Osteocyte (in vitro differentiated cells): ENCODE data around the gene HSD11B1. TPM values are rescaled to one million over a fixed set of nuclear protein-coding genes. Genes with fewer than 3 reads are reported as not detected.

Experiments used
- DNase-seq: peaks from one replicate; pipeline ENCODE4 v3.0.0; 2021; ENCODE audit warnings: mixed read lengths; ENCODE audit not compliant: unreplicated experiment; ENCODE audit errors: extremely low spot score
- H3K27ac Mint-ChIP-seq: one replicate; pipeline ENCODE4 v1.8.0; 2021; ENCODE audit warnings: mild to moderate bottlenecking, mixed read lengths; ENCODE audit not compliant: unreplicated experiment
- H3K27me3 Mint-ChIP-seq: one replicate; pipeline ENCODE4 v1.8.0; 2021; ENCODE audit warnings: mixed read lengths; ENCODE audit not compliant: unreplicated experiment
- H3K36me3 Mint-ChIP-seq: one replicate; pipeline ENCODE4 v1.8.0; 2021; ENCODE audit warnings: mixed read lengths; ENCODE audit not compliant: unreplicated experiment
- H3K4me1 Mint-ChIP-seq: one replicate; pipeline ENCODE4 v1.8.0; 2021; ENCODE audit warnings: mixed read lengths; ENCODE audit not compliant: unreplicated experiment
- H3K4me3 Mint-ChIP-seq: one replicate; pipeline ENCODE4 v1.8.0; 2021; ENCODE audit warnings: mild to moderate bottlenecking, moderate library complexity, mixed read lengths; ENCODE audit not compliant: unreplicated experiment
- H3K9me3 Mint-ChIP-seq: one replicate; pipeline ENCODE4 v1.8.0; 2021; ENCODE audit warnings: mixed read lengths; ENCODE audit not compliant: unreplicated experiment
- CTCF ChIP-seq: fragments of 200-600 bp; sonication (generic); IDR thresholded peaks from 2 replicates; pipeline ENCODE4 v1.5.0; 2021; ENCODE audit warnings: antibody characterized with exemption, mild to moderate bottlenecking, moderate library complexity
- total RNA-seq: library from RNA; stranded (reverse); gene quantifications from 2 replicates; pipeline ENCODE4 v1.2.1, GENCODE V29; 2021

Gene HSD11B1
- total RNA-seq, 1 donor from 2014 or later, result not detected

- no peak overlapping the region for H3K27ac Mint-ChIP-seq
- no peak overlapping the region for H3K4me3 Mint-ChIP-seq
- no peak for TF ChIP-seq CTCF
- DNase-seq, result no peak
- H3K36me3 Mint-ChIP-seq, result no peaks in the 10 kb centered on the region
- peaks cover 48% of the 10 kb centered on the region for H3K27me3 Mint-ChIP-seq
- H3K9me3 Mint-ChIP-seq, result no peaks in the 10 kb centered on the region
- no peaks in the 10 kb centered on the region for H3K4me1 Mint-ChIP-seq
These were observed 13.2 kb downstream of the HSD11B1 start for GRCh38 chr1:209717818-209718217.

GRCh38 chr1:209720326-209720725 is 15.7 kb downstream of the HSD11B1 start:
- Mint-ChIP-seq H3K27me3 (peaks cover 40% of the 10 kb centered on the region), H3K9me3 (no peaks in the 10 kb centered on the region), H3K4me1 (no peaks in the 10 kb centered on the region), H3K4me3 (no peak overlapping the region), H3K27ac (no peak overlapping the region), H3K36me3 (no peaks in the 10 kb centered on the region)
- no peak for DNase-seq
- TF ChIP-seq CTCF, result no peak

GRCh38 chr1:209720826-209721225 is 16.2 kb downstream of the HSD11B1 start:
- H3K36me3 Mint-ChIP-seq, result no peaks in the 10 kb centered on the region
- peaks cover 39% of the 10 kb centered on the region for H3K27me3 Mint-ChIP-seq
- H3K4me1 Mint-ChIP-seq, result no peaks in the 10 kb centered on the region
- no peaks in the 10 kb centered on the region for H3K9me3 Mint-ChIP-seq
- TF ChIP-seq CTCF, result no peak
- DNase-seq, result no peak
- no peak overlapping the region for H3K4me3 Mint-ChIP-seq
- H3K27ac Mint-ChIP-seq, result no peak overlapping the region

GRCh38 chr1:209721323-209721722 is 16.7 kb downstream of the HSD11B1 start:
- no peak for DNase-seq
- no peaks in the 10 kb centered on the region for H3K9me3 Mint-ChIP-seq
- H3K27me3 Mint-ChIP-seq, result peaks cover 34% of the 10 kb centered on the region
- no peaks in the 10 kb centered on the region for H3K36me3 Mint-ChIP-seq
- no peak overlapping the region for H3K4me3 Mint-ChIP-seq
- H3K4me1 Mint-ChIP-seq, result no peaks in the 10 kb centered on the region
- no peak overlapping the region for H3K27ac Mint-ChIP-seq
- no peak for TF ChIP-seq CTCF

- H3K27me3 Mint-ChIP-seq, result peaks cover 32% of the 10 kb centered on the region
- DNase-seq, result no peak
- H3K36me3 Mint-ChIP-seq, result no peaks in the 10 kb centered on the region
- H3K4me3 Mint-ChIP-seq, result no peak overlapping the region
- no peak for TF ChIP-seq CTCF
- H3K4me1 Mint-ChIP-seq, result no peaks in the 10 kb centered on the region
- H3K9me3 Mint-ChIP-seq, result no peaks in the 10 kb centered on the region
- no peak overlapping the region for H3K27ac Mint-ChIP-seq
These were observed 18.6 kb downstream of the HSD11B1 start for GRCh38 chr1:209723265-209723664.
